ENCODE data around the gene GULP1. TPM values are rescaled to one million over a fixed set of nuclear protein-coding genes. Genes with fewer than 3 reads are reported as not detected.

GULP1 gene
- total RNA-seq, 1 experiment from 2014 or later, result 140 TPM

DNA sequence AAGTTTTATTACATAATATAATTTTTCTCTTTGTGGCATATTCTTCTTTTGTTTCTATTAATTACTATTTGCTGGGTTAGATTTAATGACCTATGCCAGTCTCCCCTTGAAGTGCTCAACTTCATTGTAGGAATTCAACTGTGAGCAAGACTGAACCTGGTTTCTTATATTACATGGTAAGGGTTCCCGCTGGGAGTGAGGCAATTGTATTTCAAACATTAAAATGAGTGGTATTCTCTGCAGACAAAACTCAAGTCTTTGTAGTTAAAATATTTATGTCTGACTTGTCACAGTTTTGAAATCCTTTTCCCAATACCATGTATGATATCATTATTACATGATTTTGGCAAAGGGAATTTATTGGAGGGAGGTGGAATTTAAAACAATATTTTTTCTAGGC, 278.7 kb downstream of the GULP1 start:
- H2BK12ac ChIP-seq (ENCODE audit: insufficient read length, low read depth, low read length), result no peak overlapping the region
- Mint-ChIP-seq H3K4me3 (no peak overlapping the region; a peak in 1 of 5 replicates), H3K27ac (no peak overlapping the region), H3K36me3 (ENCODE audit: insufficient read depth in 1 of 3, low read depth in 3 of 3) (peaks cover 13 to 44% (median 32%) of the 10 kb centered on the region in 3 experiments), H3K9me3 (no peaks in the 10 kb centered on the region), H3K4me1 (0 out of 4 replicates have a peak, but pooled peaks cover 0 to 3% of the 10 kb centered on the region in 2 experiments), H3K27me3 (ENCODE audit: low read depth) (no peaks in the 10 kb centered on the region)
- no peaks in the 10 kb centered on the region for H3K9me3 ChIP-seq (ENCODE audit: control insufficient read depth, low read depth, low read length)
- no peak overlapping the region for H2BK120ac ChIP-seq (ENCODE audit: low read depth, low read length, poor library complexity, severe bottlenecking)
- H3K18ac ChIP-seq (ENCODE audit: insufficient read length, low read depth, low read length), result no peak overlapping the region
- H3T11ph ChIP-seq (ENCODE audit: low read length), result no peak overlapping the region
- no peak overlapping the region for H2BK5ac ChIP-seq (ENCODE audit: insufficient read length, low read length)
- no peaks in the 10 kb centered on the region for H3K79me2 ChIP-seq (ENCODE audit: insufficient read depth, low read length)
- no peaks in the 10 kb centered on the region for H3K4me1 ChIP-seq (ENCODE audit: insufficient read depth, low read length)
- H3K23ac ChIP-seq (ENCODE audit: insufficient read length, low read depth, low read length), result no peak overlapping the region
- WGBS (ENCODE audit: extremely low coverage, insufficient read length, low lambda C conversion rate), result no CpG with 5 or more reads among the region's 1 CpG
- no peak overlapping the region for H2AFZ ChIP-seq (ENCODE audit: low read length)
- no peak overlapping the region for H2BK15ac ChIP-seq (ENCODE audit: low read depth, low read length)
- H3K27me3 ChIP-seq (ENCODE audit: insufficient read depth, low read length), result no peaks in the 10 kb centered on the region
- no peak overlapping the region for H2AK5ac ChIP-seq (ENCODE audit: insufficient read length, low read length)
- no peak overlapping the region for H3K14ac ChIP-seq (ENCODE audit: insufficient read depth, low read length)
- no peak overlapping the region for H3K4ac ChIP-seq (ENCODE audit: low read depth, low read length)
- no peak overlapping the region for H3K56ac ChIP-seq (ENCODE audit: insufficient read length, low read depth, low read length)
- H4K5ac ChIP-seq (ENCODE audit: insufficient read length, low read depth, low read length), result no peak overlapping the region
- no peak for DNase-seq
- no peak overlapping the region for H4K91ac ChIP-seq (ENCODE audit: insufficient read length, low read depth, low read length)
- no peaks in the 10 kb centered on the region for H4K20me1 ChIP-seq (ENCODE audit: control insufficient read depth, insufficient read depth, insufficient read length)
- TF ChIP-seq, protein P1, sequence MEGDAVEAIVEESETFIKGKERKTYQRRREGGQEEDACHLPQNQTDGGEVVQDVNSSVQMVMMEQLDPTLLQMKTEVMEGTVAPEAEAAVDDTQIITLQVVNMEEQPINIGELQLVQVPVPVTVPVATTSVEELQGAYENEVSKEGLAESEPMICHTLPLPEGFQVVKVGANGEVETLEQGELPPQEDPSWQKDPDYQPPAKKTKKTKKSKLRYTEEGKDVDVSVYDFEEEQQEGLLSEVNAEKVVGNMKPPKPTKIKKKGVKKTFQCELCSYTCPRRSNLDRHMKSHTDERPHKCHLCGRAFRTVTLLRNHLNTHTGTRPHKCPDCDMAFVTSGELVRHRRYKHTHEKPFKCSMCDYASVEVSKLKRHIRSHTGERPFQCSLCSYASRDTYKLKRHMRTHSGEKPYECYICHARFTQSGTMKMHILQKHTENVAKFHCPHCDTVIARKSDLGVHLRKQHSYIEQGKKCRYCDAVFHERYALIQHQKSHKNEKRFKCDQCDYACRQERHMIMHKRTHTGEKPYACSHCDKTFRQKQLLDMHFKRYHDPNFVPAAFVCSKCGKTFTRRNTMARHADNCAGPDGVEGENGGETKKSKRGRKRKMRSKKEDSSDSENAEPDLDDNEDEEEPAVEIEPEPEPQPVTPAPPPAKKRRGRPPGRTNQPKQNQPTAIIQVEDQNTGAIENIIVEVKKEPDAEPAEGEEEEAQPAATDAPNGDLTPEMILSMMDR (conservative IDR thresholded peaks at IDR 0.05), result no peak
- no peak overlapping the region for H3K27ac ChIP-seq (ENCODE audit: insufficient read length, low read depth, low read length)
- no peak overlapping the region for H3K4me2 ChIP-seq (ENCODE audit: insufficient read depth, insufficient read length, low read length)
- no peak overlapping the region for H2BK20ac ChIP-seq (ENCODE audit: low read depth, low read length, poor library complexity, severe bottlenecking)
- H3K9ac ChIP-seq (ENCODE audit: extremely low read depth, insufficient read length, low read length), result no peak overlapping the region
- H4K8ac ChIP-seq (replicated peaks; ENCODE audit: insufficient read length, low read depth, low read length), result no peak overlapping the region
- H3K79me1 ChIP-seq (ENCODE audit: insufficient read depth, low read depth, low read length, poor library complexity, severe bottlenecking), result no peaks in the 10 kb centered on the region
- H3K23me2 ChIP-seq (ENCODE audit: insufficient read length, low read depth, low read length, poor library complexity, severe bottlenecking), result no peaks in the 10 kb centered on the region
